Ishikawa (cell line): Measurements from ENCODE around the gene PPFIBP1.

ENCODE experiments used
- CREB1 ChIP-seq: IDR thresholded peaks from 2 replicates; pipeline ENCODE4 v1.6.1; 2012; ENCODE audit warnings: low read depth
- EP300 ChIP-seq: IDR thresholded peaks from 2 replicates; pipeline ENCODE4 v1.6.1; 2012; ENCODE audit warnings: borderline replicate concordance
- NFIC ChIP-seq: IDR thresholded peaks from 2 replicates; pipeline ENCODE4 v1.6.1; 2012
- RAD21 ChIP-seq: IDR thresholded peaks from 2 replicates; pipeline ENCODE4 v1.6.1; 2012; ENCODE audit warnings: low read depth
- TAF1 ChIP-seq: IDR thresholded peaks from 2 replicates; pipeline ENCODE4 v1.6.1; 2012; ENCODE audit warnings: low read depth, mild to moderate bottlenecking
- TCF12 ChIP-seq: IDR thresholded peaks from 2 replicates; pipeline ENCODE4 v1.6.1; 2012; ENCODE audit warnings: low read depth
- YY1 ChIP-seq: IDR thresholded peaks from 2 replicates; pipeline ENCODE4 v1.6.1; 2012; ENCODE audit warnings: low read depth
- TF ChIP-seq, protein P1 (sequence below): IDR thresholded peaks from 2 replicates; pipeline ENCODE4 v1.6.1; 2012
- TF ChIP-seq, protein P2 (sequence below): IDR thresholded peaks from 2 replicates; pipeline ENCODE4 v1.6.1; 2012; ENCODE audit warnings: low read depth, mild to moderate bottlenecking

DNA sequence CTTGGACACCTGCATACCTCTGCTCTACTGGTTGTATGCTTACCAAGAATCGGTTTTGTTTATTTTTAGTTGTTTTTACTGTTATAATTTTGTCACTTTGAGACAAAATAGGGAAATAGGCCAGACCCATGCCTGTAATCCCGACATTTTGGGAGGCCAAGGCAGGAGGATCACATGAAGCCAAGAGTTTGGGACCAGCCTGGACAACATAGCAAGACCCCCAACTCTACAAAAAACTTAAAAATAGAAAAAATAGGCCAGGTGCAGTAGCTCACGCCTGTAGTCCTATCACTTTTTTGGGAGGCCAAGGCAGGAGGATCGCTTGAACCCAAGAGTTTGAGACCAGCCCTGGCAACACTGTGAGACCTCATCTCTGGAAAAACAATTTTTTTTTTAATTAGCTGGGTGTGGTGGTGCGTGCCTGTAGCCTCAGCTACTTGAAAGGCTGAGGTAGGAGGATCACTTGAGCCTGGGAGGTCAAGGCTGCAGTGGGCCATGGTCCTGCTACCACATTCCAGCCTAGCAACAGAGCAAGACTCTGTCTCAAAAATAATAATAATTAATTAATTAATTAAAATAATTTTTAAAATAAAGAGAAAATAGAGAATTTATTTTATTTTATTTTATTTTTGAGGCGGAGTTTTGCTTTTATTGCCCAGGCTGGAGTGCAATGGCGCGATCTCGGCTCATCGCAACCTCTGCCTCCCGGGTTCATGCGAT is 185.4 kb downstream of the PPFIBP1 start:
- TF ChIP-seq, protein P1, sequence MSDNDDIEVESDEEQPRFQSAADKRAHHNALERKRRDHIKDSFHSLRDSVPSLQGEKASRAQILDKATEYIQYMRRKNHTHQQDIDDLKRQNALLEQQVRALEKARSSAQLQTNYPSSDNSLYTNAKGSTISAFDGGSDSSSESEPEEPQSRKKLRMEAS = no peak
- TF ChIP-seq TCF12 (no peak), RAD21 (no peak), EP300 (no peak), NFIC (no peak), YY1 (no peak), TAF1 (no peak), CREB1 (no peak)
- TF ChIP-seq, protein P2, sequence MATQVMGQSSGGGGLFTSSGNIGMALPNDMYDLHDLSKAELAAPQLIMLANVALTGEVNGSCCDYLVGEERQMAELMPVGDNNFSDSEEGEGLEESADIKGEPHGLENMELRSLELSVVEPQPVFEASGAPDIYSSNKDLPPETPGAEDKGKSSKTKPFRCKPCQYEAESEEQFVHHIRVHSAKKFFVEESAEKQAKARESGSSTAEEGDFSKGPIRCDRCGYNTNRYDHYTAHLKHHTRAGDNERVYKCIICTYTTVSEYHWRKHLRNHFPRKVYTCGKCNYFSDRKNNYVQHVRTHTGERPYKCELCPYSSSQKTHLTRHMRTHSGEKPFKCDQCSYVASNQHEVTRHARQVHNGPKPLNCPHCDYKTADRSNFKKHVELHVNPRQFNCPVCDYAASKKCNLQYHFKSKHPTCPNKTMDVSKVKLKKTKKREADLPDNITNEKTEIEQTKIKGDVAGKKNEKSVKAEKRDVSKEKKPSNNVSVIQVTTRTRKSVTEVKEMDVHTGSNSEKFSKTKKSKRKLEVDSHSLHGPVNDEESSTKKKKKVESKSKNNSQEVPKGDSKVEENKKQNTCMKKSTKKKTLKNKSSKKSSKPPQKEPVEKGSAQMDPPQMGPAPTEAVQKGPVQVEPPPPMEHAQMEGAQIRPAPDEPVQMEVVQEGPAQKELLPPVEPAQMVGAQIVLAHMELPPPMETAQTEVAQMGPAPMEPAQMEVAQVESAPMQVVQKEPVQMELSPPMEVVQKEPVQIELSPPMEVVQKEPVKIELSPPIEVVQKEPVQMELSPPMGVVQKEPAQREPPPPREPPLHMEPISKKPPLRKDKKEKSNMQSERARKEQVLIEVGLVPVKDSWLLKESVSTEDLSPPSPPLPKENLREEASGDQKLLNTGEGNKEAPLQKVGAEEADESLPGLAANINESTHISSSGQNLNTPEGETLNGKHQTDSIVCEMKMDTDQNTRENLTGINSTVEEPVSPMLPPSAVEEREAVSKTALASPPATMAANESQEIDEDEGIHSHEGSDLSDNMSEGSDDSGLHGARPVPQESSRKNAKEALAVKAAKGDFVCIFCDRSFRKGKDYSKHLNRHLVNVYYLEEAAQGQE = no peak
